SK-N-SH treated with all-trans-retinoic acid at 6 μM for 48 hours (cell line): ENCODE results near the gene C1orf159.

Source experiments
- ARNTL ChIP-seq: fragments of 450-650 bp; formaldehyde crosslinking; IDR thresholded peaks from 2 replicates; pipeline ENCODE4 v1.5.0; 2020; ENCODE audit warnings: low read depth, mild to moderate bottlenecking, moderate library complexity, borderline replicate concordance
- ISL1 ChIP-seq: fragments of 250-450 bp; sonication (Bioruptor Pico); IDR thresholded peaks from 2 replicates; pipeline ENCODE4 v2.1.2; 2022; ENCODE audit warnings: mild to moderate bottlenecking, moderate library complexity
- OSR1 ChIP-seq: fragments of 250-450 bp; sonication (Bioruptor Pico); IDR thresholded peaks from 2 replicates; pipeline ENCODE4 v1.8.0; 2022; ENCODE audit warnings: moderate library complexity, mild to moderate bottlenecking, inconsistent platforms
- PATZ1 ChIP-seq: fragments of 250-450 bp; sonication (Bioruptor Pico); IDR thresholded peaks from 2 replicates; pipeline ENCODE4 v1.8.0; 2020; ENCODE audit warnings: mild to moderate bottlenecking, moderate library complexity, borderline replicate concordance
- PPARA ChIP-seq: fragments of 250-450 bp; sonication (Bioruptor Pico); IDR thresholded peaks from 2 replicates; pipeline ENCODE4 v1.5.0; 2020; ENCODE audit warnings: mild to moderate bottlenecking, borderline replicate concordance
- RARB ChIP-seq: fragments of 250-450 bp; sonication (Bioruptor Pico); IDR thresholded peaks from 2 replicates; pipeline ENCODE4 v1.8.0; 2021; ENCODE audit warnings: mild to moderate bottlenecking, moderate library complexity
- SNAI2 ChIP-seq: fragments of 250-450 bp; sonication (Bioruptor Pico); IDR thresholded peaks from 2 replicates; pipeline ENCODE4 v1.5.0; 2020; ENCODE audit warnings: mild to moderate bottlenecking, moderate library complexity
- TCF4 ChIP-seq: fragments of 250-450 bp; sonication (Bioruptor Pico); IDR thresholded peaks from 2 replicates; pipeline ENCODE4 v1.8.0; 2021; ENCODE audit warnings: mild to moderate bottlenecking, moderate library complexity, borderline replicate concordance
- ZNF565 ChIP-seq: fragments of 450-650 bp; formaldehyde crosslinking; conservative IDR thresholded peaks from 2 replicates; pipeline ENCODE4 v1.5.0; 2020; ENCODE audit warnings: low read depth, mild to moderate bottlenecking, moderate library complexity
- ZNF70 ChIP-seq: fragments of 450-650 bp; formaldehyde crosslinking; IDR thresholded peaks from 2 replicates; pipeline ENCODE4 v1.5.0; 2020; ENCODE audit warnings: mild to moderate bottlenecking, moderate library complexity
- TF ChIP-seq, protein P1 (sequence below): fragments of 250-450 bp; sonication (Bioruptor Pico); IDR thresholded peaks from 2 replicates; pipeline ENCODE4 v1.5.1; 2020; ENCODE audit warnings: low read depth, mild to moderate bottlenecking, moderate library complexity

DNA sequence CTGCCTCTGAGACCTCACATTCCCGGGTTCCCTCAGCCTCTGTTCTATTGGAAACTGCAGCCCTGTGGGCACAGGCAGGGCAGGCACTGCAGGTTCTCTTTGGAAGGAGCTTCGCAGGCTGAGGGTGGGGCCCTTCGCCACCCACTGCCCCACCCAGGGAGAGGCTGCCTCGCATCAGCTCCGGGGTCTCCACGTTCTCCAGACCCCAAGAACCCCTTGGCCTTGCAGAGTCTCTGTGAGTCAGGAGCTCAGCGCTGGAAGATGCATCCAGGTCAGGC, 8.6 kb upstream of the C1orf159 start:
- TF ChIP-seq TCF4 (CRISPR knock-in tag) (no peak), PPARA (CRISPR knock-in tag) (no peak), ZNF565 (CRISPR knock-in tag) (no peak), SNAI2 (CRISPR knock-in tag) (no peak), RARB (CRISPR knock-in tag) (no peak), ZNF70 (CRISPR knock-in tag) (no peak), PATZ1 (CRISPR knock-in tag) (no peak), ISL1 (CRISPR knock-in tag) (no peak), ARNTL (CRISPR knock-in tag) (no peak), OSR1 (CRISPR knock-in tag) (no peak)
- TF ChIP-seq, protein P1, sequence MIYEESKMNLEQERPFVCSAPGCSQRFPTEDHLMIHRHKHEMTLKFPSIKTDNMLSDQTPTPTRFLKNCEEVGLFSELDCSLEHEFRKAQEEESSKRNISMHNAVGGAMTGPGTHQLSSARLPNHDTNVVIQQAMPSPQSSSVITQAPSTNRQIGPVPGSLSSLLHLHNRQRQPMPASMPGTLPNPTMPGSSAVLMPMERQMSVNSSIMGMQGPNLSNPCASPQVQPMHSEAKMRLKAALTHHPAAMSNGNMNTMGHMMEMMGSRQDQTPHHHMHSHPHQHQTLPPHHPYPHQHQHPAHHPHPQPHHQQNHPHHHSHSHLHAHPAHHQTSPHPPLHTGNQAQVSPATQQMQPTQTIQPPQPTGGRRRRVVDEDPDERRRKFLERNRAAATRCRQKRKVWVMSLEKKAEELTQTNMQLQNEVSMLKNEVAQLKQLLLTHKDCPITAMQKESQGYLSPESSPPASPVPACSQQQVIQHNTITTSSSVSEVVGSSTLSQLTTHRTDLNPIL (CRISPR knock-in tag): no peak
